Stimulated activated CD4-positive, alpha-beta T cell treated with anti-CD3 and anti-CD28 coated beads, Interleukin-12 subunit alpha, Interleukin-12 subunit beta, amount 100 ng/mL, for 48 hours (primary cell): ENCODE results near the gene RTRAF.

Experiments
- DNase-seq, 3 donors: peaks; one replicate each; pipeline ENCODE4 v3.0.0-alpha.2; 2020; ENCODE audit warnings: low read depth in 2 of 3, low spot score in 1 of 3

The RTRAF gene

GRCh38 chr14:51993285-51993920 lies 4.1 kb downstream of the RTRAF start:
- no peak for DNase-seq

DNA sequence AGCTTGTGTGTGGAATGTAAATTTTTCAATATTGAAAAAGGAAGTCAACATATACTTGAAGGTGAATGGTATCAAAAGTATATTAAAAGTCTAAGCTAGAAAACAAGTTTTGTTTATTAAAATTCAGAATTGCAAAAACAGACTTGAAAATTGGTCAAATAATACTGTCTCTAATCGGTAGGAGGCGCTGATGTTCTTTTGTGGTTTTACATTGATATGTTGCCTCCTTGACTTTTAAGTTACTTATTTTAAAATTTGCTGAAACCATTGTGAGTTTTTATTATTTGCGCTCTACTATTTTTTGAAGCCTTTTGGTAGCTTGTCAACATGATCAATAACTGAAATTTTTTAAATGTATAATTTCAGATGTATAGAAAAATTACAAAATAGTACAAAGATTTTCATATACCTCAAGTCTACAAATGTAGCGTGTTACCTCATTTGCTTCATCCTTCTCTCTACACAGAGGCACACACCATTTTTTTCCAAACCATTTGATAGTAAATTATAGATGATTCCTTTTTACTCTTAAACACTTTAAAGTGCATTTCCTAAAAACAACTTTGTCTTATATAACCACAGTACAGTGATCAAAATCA lies 6.9 kb downstream of the RTRAF start:
- DNase-seq = peak in 1 of 3 donors; percentile 41

DNA sequence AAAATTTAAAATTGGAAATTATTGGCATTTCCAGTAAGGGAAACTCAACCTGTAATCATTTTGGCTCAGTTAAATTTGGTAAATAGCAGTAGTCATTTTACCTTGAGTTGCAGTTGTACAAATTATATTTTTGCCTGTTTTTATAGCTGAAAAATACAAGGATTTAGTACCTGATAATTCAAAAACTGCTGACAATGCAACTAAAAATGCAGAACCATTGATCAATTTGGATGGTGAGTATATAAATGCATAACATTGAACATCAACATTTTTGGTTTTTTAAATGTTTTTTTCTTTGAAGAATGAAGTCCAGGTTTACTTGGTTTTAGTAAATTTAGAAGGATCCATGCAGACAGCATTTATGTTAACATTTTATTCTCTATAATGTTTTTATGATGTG lies 9.0 kb downstream of the RTRAF start:
- no peak for DNase-seq

DNA sequence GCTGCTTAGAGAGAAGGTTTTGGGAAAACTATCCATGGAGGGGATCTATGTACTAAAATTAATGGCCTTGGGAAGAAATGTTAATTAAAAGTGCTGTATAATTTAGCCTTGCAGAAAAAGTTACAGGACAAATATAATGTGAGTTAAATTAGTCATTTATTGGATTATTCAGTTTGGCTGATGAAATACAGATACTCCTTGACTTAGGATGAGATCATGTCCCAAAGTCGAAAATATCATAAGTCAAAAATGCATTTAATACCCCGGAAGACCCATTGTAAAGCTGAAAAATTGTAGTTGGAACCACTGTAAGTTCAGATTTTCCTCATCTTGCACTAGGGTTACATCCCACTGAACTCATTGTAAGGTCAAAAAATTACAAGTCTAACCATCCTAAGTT lies 9.7 kb downstream of the RTRAF start:
- no peak for DNase-seq

- no peak for DNase-seq
Observed at GRCh38 chr14:52000019-52000582, 10.8 kb downstream of the RTRAF start.

- DNase-seq = no peak
Observed at GRCh38 chr14:52000696-52001095, 11.3 kb downstream of the RTRAF start.

- no peak for DNase-seq
Observed at GRCh38 chr14:52002542-52002941, 13.2 kb downstream of the RTRAF start.

GRCh38 chr14:52003324-52003723 lies 14.0 kb downstream of the RTRAF start:
- DNase-seq = no peak

DNA sequence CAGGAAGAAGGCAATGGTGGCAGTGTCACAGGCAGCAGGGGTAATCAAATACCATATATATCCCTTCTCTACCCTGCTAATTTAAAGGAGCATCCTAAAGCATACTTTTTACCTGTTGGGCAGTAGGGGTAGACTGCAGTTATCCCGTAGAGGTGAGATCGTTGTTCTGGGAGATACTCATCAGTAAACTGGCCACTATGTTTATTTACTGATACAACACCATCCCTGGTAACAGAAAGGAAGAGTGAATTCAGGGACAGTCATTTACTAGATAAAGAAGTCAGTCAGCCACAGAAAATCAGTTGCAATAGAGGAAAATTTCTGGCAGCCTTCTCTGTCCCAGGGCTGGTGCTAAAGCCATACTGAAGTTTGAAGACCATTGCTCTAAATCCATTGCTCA lies 16.3 kb downstream of the RTRAF start:
- no peak for DNase-seq

DNA sequence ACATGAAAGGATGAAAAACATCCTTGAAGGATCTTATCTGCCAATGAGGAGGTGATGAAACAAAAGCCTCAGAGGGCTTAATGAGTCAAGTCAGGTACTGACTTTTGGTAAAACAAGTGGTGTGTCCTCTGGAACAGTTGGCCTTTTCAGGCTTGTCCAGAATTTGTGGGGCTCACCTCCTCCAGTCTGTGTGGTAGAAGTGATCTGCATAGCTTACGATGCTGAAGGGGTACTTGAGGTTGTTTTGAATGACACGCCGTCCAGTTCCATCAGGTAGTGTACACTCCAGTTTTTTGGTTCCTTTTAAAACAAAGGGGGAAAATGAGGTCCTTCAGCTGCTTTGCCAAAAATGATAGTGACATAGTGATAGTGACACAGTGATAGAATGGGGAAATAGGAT lies 17.0 kb downstream of the RTRAF start:
- DNase-seq = no peak

- DNase-seq = no peak
Observed at GRCh38 chr14:52007211-52007610, 17.9 kb downstream of the RTRAF start.

- DNase-seq = no peak
Observed at GRCh38 chr14:52007637-52008036, 18.3 kb downstream of the RTRAF start.

GRCh38 chr14:52008136-52008535 lies 18.8 kb downstream of the RTRAF start:
- no peak for DNase-seq

- DNase-seq = no peak
Observed at GRCh38 chr14:52010173-52010693, 20.9 kb downstream of the RTRAF start.

DNA sequence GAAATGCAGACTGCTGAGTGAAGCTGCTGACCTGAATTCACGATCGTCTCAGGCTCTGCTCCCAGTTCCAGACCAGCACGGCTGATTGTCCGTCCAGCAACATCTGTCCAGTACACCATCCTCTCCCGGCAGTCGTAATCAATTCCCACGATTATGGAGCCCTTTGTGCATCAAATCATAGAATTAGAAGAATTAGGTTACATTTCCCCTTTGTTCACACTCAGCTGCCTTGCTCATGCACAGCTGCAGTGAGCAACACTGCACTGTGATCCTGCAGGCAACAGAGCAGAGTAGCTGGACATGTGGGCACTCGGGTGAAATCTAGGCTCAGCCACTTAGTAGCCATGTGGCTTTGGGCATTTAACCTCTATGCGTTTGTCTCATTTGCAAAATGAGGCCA lies 22.2 kb downstream of the RTRAF start:
- DNase-seq = no peak

- DNase-seq = no peak
Observed at GRCh38 chr14:52012635-52013034, 23.3 kb downstream of the RTRAF start.

DNA sequence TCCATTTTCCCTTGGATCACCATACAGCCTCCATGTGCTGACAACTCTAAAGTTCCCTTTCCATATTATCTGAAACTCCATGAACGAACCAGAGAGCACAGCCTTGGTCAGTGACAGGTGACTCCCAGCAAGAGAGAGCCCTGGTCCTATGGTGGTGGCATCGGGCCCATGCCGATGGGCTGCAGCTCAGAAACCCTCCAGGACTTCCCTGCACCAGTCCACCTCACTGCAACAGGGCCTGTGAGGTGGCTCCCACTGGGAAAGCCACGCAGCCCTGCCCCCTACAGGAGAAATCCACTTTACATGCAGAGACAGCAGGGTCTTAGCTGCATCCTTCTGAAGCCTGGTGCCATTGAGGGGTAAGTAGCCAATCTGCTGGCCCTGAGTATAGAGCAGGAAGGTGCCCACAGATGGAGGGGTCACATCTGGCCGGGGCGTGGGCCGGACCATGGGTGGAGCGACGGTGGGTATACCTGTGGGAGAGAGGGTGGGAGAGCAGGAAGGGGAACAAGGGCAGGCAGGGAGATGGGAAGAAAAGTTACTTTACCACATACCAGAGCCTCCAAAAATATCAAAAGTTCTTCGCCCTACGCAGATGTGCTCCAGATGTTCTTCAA lies 24.7 kb downstream of the RTRAF start:
- DNase-seq = no peak

- DNase-seq = no peak
Observed at GRCh38 chr14:52014601-52015267, 25.4 kb downstream of the RTRAF start.

GRCh38 chr14:52015411-52016030 lies 26.2 kb downstream of the RTRAF start:
- no peak for DNase-seq

- DNase-seq = no peak
Observed at GRCh38 chr14:52018252-52018651, 28.9 kb downstream of the RTRAF start.

DNA sequence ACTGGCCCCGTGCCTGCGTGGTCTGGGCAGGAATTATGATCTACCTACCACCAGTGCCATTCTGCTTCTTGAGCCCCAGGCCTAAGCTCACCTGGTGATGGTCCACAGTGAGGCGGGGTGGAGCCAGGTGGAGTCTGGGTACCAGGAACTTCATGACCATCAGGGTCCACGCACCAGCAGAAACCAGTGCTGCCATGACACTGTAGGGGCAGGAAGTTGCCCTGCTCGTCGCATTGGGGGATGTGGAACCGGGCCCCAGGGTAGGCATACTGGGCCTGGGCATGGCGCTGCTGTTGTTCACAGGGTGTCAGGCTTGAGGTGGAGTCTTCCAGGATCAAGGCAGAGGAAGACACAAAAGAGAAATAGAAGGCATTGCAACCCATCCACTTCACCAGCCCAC lies 29.6 kb downstream of the RTRAF start:
- no peak for DNase-seq
